Measurements from ENCODE around the gene C2orf76.

DNA sequence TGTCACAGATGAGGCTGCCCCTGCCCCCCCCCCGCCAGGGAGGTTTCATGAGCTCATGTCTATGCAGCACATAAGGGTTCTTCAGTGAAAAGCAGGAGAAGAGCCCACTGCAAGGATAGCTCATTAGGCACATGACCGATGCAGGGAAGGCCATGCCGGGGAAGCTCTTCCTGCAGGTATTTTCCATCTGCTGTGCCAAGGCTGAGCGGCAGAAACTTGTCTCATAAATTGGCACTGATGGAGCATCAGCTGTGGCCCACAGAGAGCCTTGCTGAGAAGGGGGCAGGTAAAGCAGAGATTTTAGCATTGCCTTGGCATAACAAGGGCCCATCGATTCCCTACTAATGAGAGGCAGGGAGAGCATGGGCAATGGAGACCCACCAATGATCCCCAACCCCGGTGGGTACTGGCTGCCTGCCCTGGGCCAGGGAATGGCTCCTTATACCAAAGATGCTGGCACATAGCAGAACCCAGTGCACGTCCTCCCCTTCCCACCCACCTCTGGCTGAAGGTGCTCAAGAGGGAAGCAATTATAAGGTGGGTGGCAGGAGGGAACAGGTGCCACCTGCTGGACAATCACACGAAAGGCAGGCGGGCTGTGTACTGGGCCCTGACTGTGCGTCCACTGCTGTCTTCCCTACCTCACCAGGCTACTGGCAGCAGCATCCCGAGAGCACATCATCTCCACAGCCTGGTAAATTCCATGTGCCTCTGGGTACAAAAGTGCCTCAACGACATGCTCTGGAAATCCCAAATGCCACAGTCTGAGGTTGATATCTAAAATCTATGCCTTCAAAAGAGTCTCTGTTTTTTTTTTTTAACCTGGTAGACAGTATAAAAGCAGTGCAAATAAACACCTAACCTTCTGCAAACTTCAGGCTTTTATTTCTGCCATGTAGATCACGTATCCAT is 101.6 kb downstream of the C2orf76 start:
- no peak for TF ChIP-seq EZH2 (IDR thresholded peaks at IDR 0.05; ENCODE audit: insufficient read depth, poor library complexity, severe bottlenecking)
- no peak for TF ChIP-seq EZH2phosphoT487 (IDR thresholded peaks at IDR 0.05; ENCODE audit: insufficient read depth, low read depth)
